Right cardiac atrium (tissue), 5 donors: Measurements from ENCODE around the gene APRT. TPM values are rescaled to one million over a fixed set of nuclear protein-coding genes. Genes with fewer than 3 reads are reported as not detected.

Experiments used
- ATAC-seq, 2 donors: fragments of 200-7000 bp; cut with Tn5 transposase; one replicate each; pipeline versions ENCODE4 v1.8.0 to v1.9.1; 2020; ENCODE audit warnings: moderate library complexity in 2 of 2, mild to moderate bottlenecking in 1 of 2
- DNase-seq, 3 donors: peaks; one replicate each; pipeline ENCODE4 v3.0.0-alpha.2; 2020
- H3K27ac ChIP-seq: one replicate; pipeline ENCODE4 v1.5.1; 2013; ENCODE audit warnings: mild to moderate bottlenecking, low read length, control low read depth, moderate library complexity
- H3K27me3 ChIP-seq: one replicate; pipeline ENCODE4 v1.6.1; 2013; ENCODE audit not compliant: control insufficient read depth, insufficient read depth
- H3K4me1 ChIP-seq: one replicate; pipeline ENCODE4 v1.6.1; 2013; ENCODE audit warnings: low read length; ENCODE audit not compliant: control insufficient read depth, insufficient read depth
- H3K4me3 ChIP-seq: one replicate; pipeline ENCODE4 v1.5.1; 2013; ENCODE audit warnings: low read length, control low read depth
- H3K9me3 ChIP-seq: one replicate; pipeline ENCODE4 v1.6.1; 2013; ENCODE audit warnings: low read length; ENCODE audit not compliant: control insufficient read depth
- WGBS: extraction: QIAGEN DNeasy Blood & Tissue Kit; methylation state at CpG from one replicate; pipeline ENCODE4 v1.1.7; 2013; 5-methylcytosine and 5-hydroxymethylcytosine counted together
- intact Hi-C, 4 donors: fragments of 100-400 bp; cut with DNase I; formaldehyde crosslinking; loops; one replicate each; pipeline versions ENCODE4 v1.11.0 to v1.14.0; 2022 to 2023
- polyA plus RNA-seq: library from polyadenylated mRNA; stranded (reverse); fragments of 200-250 nt; gene quantifications from one replicate; pipeline ENCODE4 v1.2.3, GENCODE V29; 2013
- total RNA-seq, 4 donors: library from RNA; stranded (reverse); fragmentation: NEBNext Ultra II Directional; extraction: Animal tissue kit (Norgen Biotek cat#: 25700); gene quantifications; one replicate each; pipeline ENCODE4 v1.2.1, GENCODE V29; 2021
- donor health status: healthy with polysubstance abuse.
- donor health status: DM: no; HTN: yes; CAD: no.
- donor health status: DM: no; HTN: no; CAD: no.
- donor health status: DM: no; HTN: yes; CAD: no; lungs with severe emphysema.
- donor health status: DM: yes; HTN: yes; CAD: no.

APRT gene
- total and polyA plus RNA-seq, 5 donors: 40.8 to 82.0 (median 51.6) TPM

- no peaks in the 10 kb centered on the region for H3K4me1 ChIP-seq
- H3K4me3 ChIP-seq: no peak overlapping the region
- H3K27ac ChIP-seq: no peak overlapping the region
- DNase-seq (peak in 1 of 3 donors; percentile 61), ATAC-seq (no peak)
- no peaks in the 10 kb centered on the region for H3K9me3 ChIP-seq
- WGBS: 82% methylated on average over 27 of the region's 27 CpGs
- intact Hi-C loops: no loop called here
- H3K27me3 ChIP-seq: no peaks in the 10 kb centered on the region
Measured at GRCh38 chr16:88806491-88807111, 5.1 kb downstream of the APRT start.

- peak in 1 of 3 donors; percentile 58 for DNase-seq
- 94% methylated on average over 21 of the region's 21 CpGs for WGBS
- no peak overlapping the region for H3K27ac ChIP-seq
- ATAC-seq: no peak
- H3K4me3 ChIP-seq: no peak overlapping the region
- intact Hi-C loops: no loop called here
- no peaks in the 10 kb centered on the region for H3K27me3 ChIP-seq
- H3K4me1 ChIP-seq: no peaks in the 10 kb centered on the region
- H3K9me3 ChIP-seq: no peaks in the 10 kb centered on the region
Measured at GRCh38 chr16:88805887-88806393, 5.8 kb downstream of the APRT start.

GRCh38 chr16:88805340-88805715 lies 6.4 kb downstream of the APRT start:
- no peaks in the 10 kb centered on the region for H3K4me1 ChIP-seq
- 92% methylated on average over 22 of the region's 22 CpGs for WGBS
- H3K27me3 ChIP-seq: no peaks in the 10 kb centered on the region
- no peak overlapping the region for H3K27ac ChIP-seq
- intact Hi-C loops: no loop called here
- DNase-seq: peak in 1 of 3 donors; percentile 56
- H3K4me3 ChIP-seq: no peak overlapping the region
- H3K9me3 ChIP-seq: no peaks in the 10 kb centered on the region
- ATAC-seq: no peak

GRCh38 chr16:88804552-88805339 lies 7.0 kb downstream of the APRT start:
- peak in 1 of 3 donors; percentile 64 for DNase-seq
- peak in 1 of 2 donors; percentile 1 for ATAC-seq
- Histone ChIP-seq H3K9me3 (no peaks in the 10 kb centered on the region), H3K4me3 (no peak overlapping the region), H3K27me3 (no peaks in the 10 kb centered on the region), H3K27ac (no peak overlapping the region), H3K4me1 (no peaks in the 10 kb centered on the region)
- intact Hi-C loops: no loop called here
- 26% methylated on average over 39 of the region's 39 CpGs for WGBS

- 2% methylated on average over 16 of the region's 16 CpGs for WGBS
- intact Hi-C loops: no loop called here
- Histone ChIP-seq H3K27ac (no peak overlapping the region), H3K4me3 (no peak overlapping the region), H3K4me1 (no peaks in the 10 kb centered on the region), H3K27me3 (no peaks in the 10 kb centered on the region), H3K9me3 (no peaks in the 10 kb centered on the region)
- no peak for ATAC-seq
- peak in 1 of 3 donors; percentile 68 for DNase-seq
Measured at GRCh38 chr16:88804173-88804551, 7.6 kb downstream of the APRT start.

GRCh38 chr16:88803264-88803987 lies 8.3 kb downstream of the APRT start, which contains the start of gene CDT1:
TSS of gene CDT1 (plus strand) at chr16:88803789. CDS start at chr16:88803832, 43 bp downstream.
- H3K9me3 ChIP-seq: no peaks in the 10 kb centered on the region
- H3K27ac ChIP-seq: peak within 1 kb of the TSS; percentile 66
- intact Hi-C loops: no loop called here
- DNase-seq (peak; percentile 84 to 96 (median 94)), ATAC-seq (peak; percentile 61 to 73)
- H3K4me1 ChIP-seq: no peaks in the 10 kb centered on the region
- H3K27me3 ChIP-seq: no peaks in the 10 kb centered on the region
- H3K4me3 ChIP-seq: peak within 1 kb of the TSS; percentile 69
- WGBS: under 1% methylated on average over 98 of the region's 98 CpGs

GRCh38 chr16:88800277-88800592 lies 11.5 kb downstream of the APRT start:
- ATAC-seq (no peak), DNase-seq (no peak)
- Histone ChIP-seq H3K4me3 (no peak overlapping the region), H3K27me3 (no peaks in the 10 kb centered on the region), H3K4me1 (no peaks in the 10 kb centered on the region), H3K27ac (no peak overlapping the region), H3K9me3 (no peaks in the 10 kb centered on the region)
- 82% methylated on average over 6 of the region's 6 CpGs for WGBS
- intact Hi-C loops: no loop called here

GRCh38 chr16:88799569-88800276 lies 12.0 kb downstream of the APRT start:
- no peaks in the 10 kb centered on the region for H3K9me3 ChIP-seq
- H3K27me3 ChIP-seq: no peaks in the 10 kb centered on the region
- H3K4me3 ChIP-seq: no peak overlapping the region
- intact Hi-C loops: no loop called here
- ATAC-seq (no peak), DNase-seq (no peak)
- WGBS: 72% methylated on average over 17 of the region's 17 CpGs
- no peaks in the 10 kb centered on the region for H3K4me1 ChIP-seq
- no peak overlapping the region for H3K27ac ChIP-seq

GRCh38 chr16:88798772-88799455 lies 12.8 kb downstream of the APRT start:
- no peak overlapping the region for H3K4me3 ChIP-seq
- DNase-seq: peak in 1 of 3 donors; percentile 12
- intact Hi-C loops: no loop called here
- no peaks in the 10 kb centered on the region for H3K4me1 ChIP-seq
- H3K9me3 ChIP-seq: no peaks in the 10 kb centered on the region
- ATAC-seq: no peak
- no peak overlapping the region for H3K27ac ChIP-seq
- H3K27me3 ChIP-seq: no peaks in the 10 kb centered on the region

GRCh38 chr16:88798073-88798472 lies 13.7 kb downstream of the APRT start:
- no peaks in the 10 kb centered on the region for H3K4me1 ChIP-seq
- DNase-seq (no peak), ATAC-seq (no peak)
- H3K27ac ChIP-seq: no peak overlapping the region
- intact Hi-C loops: no loop called here
- 93% methylated on average over 4 of the region's 4 CpGs for WGBS
- H3K4me3 ChIP-seq: no peak overlapping the region
- no peaks in the 10 kb centered on the region for H3K27me3 ChIP-seq
- H3K9me3 ChIP-seq: no peaks in the 10 kb centered on the region
